AG04449 (cell line): ENCODE results near the gene SLC25A31.

Source experiments
- CTCF ChIA-PET: fragments of 350-600 bp; formaldehyde crosslinking; extraction: SDS; loops from one replicate; lab custom pipeline; 2021; ENCODE audit warnings: antibody characterized with exemption; lab: Yijun Ruan, JAX
- POLR2A ChIA-PET: fragments of 400-600, 350-600 bp; formaldehyde crosslinking; extraction: SDS; loops from one replicate; lab custom pipeline; 2020; ENCODE audit warnings: antibody characterized with exemption, inconsistent platforms; lab: Yijun Ruan, JAX
- DNase-seq: peaks from one replicate; pipeline ENCODE4 v3.0.0-alpha.2; 2010; ENCODE audit warnings: low read depth, low spot score
- H3K4me3 ChIP-seq: 2 replicates; pipeline ENCODE4 v1.5.1; 2011; ENCODE audit warnings: low read depth, mild to moderate bottlenecking, control low read depth, low read length
- TF ChIP-seq, protein P1 (sequence below): IDR thresholded peaks from one replicate; pipeline ENCODE4 v1.5.1; 2011; ENCODE audit warnings: mild to moderate bottlenecking, moderate library complexity, low read length, control low read depth, inconsistent platforms; ENCODE audit not compliant: insufficient read depth; ENCODE audit errors: missing control alignments

SLC25A31 gene

DNA sequence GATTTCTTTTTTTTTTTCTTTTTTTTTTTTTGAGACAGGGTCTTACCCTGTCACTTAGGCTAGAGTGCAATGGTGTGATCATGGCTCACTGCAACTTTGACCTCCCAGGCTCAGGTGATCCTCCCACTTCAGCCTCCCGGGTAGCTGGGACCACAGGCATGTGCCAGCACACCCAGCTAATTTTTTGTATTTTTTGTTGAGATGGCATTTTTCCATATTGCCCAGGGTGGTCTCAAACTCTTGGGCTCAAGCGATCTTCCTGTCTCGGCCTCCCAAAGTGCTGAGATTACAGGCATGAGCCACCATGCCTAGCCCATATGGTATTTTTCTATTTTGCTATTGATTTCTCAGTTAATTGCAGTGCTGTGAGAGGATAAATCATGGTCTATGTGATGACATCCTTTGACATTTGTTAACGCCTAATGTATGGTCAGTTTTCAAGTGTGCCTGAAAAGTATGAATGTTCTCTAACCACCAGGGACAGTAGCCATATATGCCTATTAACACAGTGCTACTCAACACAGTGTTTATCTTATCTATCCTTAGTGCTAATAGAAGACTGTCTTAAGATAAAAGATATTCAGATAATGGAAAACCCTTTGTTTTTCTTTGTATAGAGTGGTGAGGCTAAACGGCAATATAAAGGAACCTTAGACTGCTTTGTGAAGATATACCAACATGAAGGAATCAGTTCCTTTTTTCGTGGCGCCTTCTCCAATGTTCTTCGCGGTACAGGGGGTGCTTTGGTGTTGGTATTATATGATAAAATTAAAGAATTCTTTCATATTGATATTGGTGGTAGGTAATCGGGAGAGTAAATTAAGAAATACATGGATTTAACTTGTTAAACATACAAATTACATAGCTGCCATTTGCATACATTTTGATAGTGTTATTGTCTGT, 42.8 kb downstream of the SLC25A31 start:
- ChIA-PET CTCF (interaction anchor here (1.3 kb wide), 1 partner anchor 41 kb away, joined by 3 read pairs; no protein-coding TSS in a partner anchor), POLR2A (no interaction called here)
- no peak for DNase-seq
- TF ChIP-seq, protein P1, sequence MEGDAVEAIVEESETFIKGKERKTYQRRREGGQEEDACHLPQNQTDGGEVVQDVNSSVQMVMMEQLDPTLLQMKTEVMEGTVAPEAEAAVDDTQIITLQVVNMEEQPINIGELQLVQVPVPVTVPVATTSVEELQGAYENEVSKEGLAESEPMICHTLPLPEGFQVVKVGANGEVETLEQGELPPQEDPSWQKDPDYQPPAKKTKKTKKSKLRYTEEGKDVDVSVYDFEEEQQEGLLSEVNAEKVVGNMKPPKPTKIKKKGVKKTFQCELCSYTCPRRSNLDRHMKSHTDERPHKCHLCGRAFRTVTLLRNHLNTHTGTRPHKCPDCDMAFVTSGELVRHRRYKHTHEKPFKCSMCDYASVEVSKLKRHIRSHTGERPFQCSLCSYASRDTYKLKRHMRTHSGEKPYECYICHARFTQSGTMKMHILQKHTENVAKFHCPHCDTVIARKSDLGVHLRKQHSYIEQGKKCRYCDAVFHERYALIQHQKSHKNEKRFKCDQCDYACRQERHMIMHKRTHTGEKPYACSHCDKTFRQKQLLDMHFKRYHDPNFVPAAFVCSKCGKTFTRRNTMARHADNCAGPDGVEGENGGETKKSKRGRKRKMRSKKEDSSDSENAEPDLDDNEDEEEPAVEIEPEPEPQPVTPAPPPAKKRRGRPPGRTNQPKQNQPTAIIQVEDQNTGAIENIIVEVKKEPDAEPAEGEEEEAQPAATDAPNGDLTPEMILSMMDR, result no peak
- no peak overlapping the region for H3K4me3 ChIP-seq

DNA sequence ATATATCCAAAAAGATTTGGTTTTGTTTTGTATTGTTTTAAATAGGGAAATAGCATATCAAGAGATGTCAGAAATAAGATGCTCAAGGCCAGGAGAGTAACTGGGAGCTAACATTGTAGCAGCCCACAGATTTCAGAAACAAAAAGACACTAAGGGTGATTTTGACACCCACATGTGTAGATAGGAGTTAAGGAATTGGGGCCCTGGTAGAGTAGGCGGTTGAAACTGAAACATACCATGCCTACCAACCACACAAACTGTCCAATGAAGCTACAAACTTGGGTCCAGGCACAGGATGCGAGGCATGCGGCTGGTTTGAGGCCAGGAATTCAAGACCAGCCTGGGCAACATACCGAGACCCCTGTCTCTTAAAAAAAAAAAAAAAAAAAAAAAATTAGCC, 45.6 kb downstream of the SLC25A31 start:
- TF ChIP-seq, protein P1, result no peak
- CTCF ChIA-PET, result interaction anchor here (1.3 kb wide), 1 partner anchor 173 kb away, joined by 4 read pairs; no protein-coding TSS in a partner anchor
- no peak overlapping the region for H3K4me3 ChIP-seq
- POLR2A ChIA-PET, result interaction anchor here (0.6 kb wide), 1 partner anchor 20 kb away, joined by 6 read pairs; no protein-coding TSS in a partner anchor
- no peak for DNase-seq

DNA sequence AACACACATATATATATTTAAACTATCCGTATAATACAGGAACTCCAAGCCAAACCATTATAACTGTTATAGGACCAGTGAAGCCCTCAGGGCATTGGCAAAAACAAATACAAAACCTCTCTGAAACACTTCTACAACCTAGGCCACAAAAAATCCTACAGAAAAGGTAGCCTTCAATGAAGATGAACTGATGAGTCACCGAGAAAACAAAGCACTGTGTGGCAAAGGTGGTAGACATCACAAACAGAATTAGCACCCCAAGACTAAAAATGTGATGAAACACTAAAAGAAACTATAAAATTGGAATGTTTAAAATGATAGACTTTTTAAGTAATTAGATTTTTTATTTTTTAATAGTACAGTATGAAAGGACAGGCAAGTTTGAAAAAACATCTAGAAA, 46.4 kb downstream of the SLC25A31 start:
- CTCF ChIA-PET, result no interaction called here
- POLR2A ChIA-PET, result no interaction called here
- no peak overlapping the region for H3K4me3 ChIP-seq
- DNase-seq, result no peak
- TF ChIP-seq, protein P1, result no peak

DNA sequence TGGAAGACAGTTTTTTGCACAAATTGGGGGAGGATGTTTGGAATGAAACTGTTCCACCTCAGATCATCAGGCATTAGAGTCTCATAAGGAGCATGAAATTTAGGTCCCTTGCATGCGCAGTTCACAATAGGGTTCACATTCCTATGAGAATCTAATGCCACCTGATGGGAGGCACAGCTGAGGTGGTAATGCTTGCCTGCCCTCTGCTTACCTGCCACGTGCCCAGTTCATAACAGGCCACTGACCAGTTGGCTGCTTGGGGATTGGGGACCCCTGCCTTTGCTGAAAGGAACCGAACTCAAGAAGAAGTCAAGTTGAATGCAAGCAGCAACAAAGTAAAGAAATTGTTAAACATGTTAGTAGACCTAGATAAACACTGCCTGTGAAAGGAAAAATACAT, 47.3 kb downstream of the SLC25A31 start:
- CTCF ChIA-PET, result no interaction called here
- POLR2A ChIA-PET, result no interaction called here

DNA sequence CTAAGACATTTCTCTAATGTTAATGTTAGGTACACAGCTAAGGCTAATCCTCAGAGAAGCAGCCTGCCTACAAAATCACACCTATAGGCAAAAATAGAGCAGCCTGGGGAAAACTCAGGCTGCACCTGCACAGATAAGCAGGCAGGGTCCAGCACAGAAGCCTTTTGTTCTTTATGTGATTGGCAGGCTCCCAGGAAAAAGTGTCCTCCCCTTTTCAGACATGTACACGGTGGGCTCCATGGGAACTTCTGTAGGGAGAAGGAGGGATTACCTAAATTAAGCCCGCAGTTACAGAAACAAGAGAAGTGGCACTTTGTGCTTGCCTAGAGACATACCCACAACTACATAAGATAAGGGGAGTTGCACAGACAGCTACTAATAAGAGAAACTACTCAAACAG, 47.9 kb downstream of the SLC25A31 start:
- no peak for DNase-seq
- ChIA-PET POLR2A (no interaction called here), CTCF (no interaction called here)
- TF ChIP-seq, protein P1, result no peak
- no peak overlapping the region for H3K4me3 ChIP-seq

More for the DNA sequence above, 47.3 kb downstream of the SLC25A31 start:
- TF ChIP-seq, protein P1, result no peak
- no peak overlapping the region for H3K4me3 ChIP-seq
- DNase-seq, result no peak

DNA sequence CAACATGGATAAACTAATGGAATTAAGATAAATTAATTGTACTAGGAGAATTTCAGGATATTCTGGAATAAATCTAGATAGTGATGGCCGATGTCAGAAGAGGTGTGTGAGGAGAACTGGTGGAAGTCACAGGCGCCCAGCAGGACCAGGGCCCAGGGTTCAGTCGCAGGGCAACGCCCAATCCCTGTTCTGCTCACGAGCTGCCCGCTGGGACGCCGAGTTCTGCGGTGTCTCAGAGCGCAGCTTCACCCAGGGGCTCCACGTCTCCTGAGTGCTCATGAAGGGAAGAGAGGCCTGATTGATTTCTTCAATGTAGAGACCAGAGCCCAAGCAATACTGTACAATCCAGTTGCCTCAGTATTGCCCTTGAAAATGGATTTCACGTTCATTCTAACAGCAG, 50.4 kb downstream of the SLC25A31 start:
- DNase-seq, result no peak
- ChIA-PET CTCF (no interaction called here), POLR2A (no interaction called here)
- H3K4me3 ChIP-seq, result no peak overlapping the region
- TF ChIP-seq, protein P1, result no peak
